Measurements from ENCODE around the gene MAJIN. TPM values are rescaled to one million over a fixed set of nuclear protein-coding genes. Genes with fewer than 3 reads are reported as not detected.
A peak's percentile ranks its signal among the peaks of the same experiment; 100 is the strongest.

The MAJIN gene
- total RNA-seq, 1 donor from 2014 or later: not detected

GRCh38 chr11:64914123-64914522 lies 57.8 kb downstream of the MAJIN start:
- no peak for DNase-seq (ENCODE audit: low spot score)

- DNase-seq (ENCODE audit: low spot score): no peak
Observed at GRCh38 chr11:64913171-64913727, 58.7 kb downstream of the MAJIN start.

- DNase-seq (ENCODE audit: low spot score): no peak
Observed at GRCh38 chr11:64911689-64912088, 60.2 kb downstream of the MAJIN start.

DNA sequence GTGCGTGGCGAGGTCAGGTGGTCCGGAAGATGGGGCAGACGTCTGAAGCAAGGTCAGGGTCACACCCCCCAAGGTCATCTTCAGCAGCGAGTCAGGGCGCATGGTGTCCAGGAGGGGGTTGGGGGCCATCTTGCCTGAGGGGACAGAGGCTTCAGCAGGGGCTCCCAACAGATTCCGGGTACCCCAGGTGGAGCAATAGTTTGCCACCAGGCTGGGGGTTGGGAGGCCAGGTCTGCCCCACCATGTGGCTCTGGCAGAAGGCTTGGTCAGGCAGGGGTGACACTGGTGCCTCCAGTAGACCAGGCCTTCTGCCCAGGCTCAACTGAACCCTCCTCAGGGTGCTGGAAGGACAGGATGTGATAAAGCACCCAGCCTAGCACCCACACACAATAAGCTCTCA lies 60.8 kb downstream of the MAJIN start:
- DNase-seq (ENCODE audit: low spot score): no peak

- no peak for DNase-seq (ENCODE audit: low spot score)
Observed at GRCh38 chr11:64910451-64911093, 61.3 kb downstream of the MAJIN start.

GRCh38 chr11:64909653-64910343 lies 62.1 kb downstream of the MAJIN start:
- no peak for DNase-seq (ENCODE audit: low spot score)

DNA sequence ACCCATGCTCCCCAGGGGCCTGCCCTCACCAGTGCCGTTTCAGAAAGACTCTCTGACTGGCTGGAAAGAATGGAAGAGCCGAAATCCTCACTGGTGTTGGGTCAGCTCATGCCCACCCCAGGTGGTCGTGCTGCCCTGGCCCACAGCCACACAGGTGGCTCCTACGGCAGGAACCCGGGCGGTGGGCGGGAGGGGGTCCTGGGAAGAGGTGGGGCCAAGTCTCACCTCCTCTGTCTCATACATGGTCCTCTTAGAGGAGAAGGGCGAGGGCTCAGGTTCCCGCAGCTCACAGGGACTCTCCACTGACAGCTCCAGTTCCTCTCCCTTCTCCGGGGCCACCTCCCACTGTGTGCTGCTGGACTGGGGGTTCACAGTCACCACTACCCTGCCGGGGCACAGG lies 63.1 kb downstream of the MAJIN start:
- no peak for DNase-seq (ENCODE audit: low spot score)

GRCh38 chr11:64906314-64906635 lies 65.6 kb downstream of the MAJIN start:
- DNase-seq (ENCODE audit: low spot score): no peak

DNA sequence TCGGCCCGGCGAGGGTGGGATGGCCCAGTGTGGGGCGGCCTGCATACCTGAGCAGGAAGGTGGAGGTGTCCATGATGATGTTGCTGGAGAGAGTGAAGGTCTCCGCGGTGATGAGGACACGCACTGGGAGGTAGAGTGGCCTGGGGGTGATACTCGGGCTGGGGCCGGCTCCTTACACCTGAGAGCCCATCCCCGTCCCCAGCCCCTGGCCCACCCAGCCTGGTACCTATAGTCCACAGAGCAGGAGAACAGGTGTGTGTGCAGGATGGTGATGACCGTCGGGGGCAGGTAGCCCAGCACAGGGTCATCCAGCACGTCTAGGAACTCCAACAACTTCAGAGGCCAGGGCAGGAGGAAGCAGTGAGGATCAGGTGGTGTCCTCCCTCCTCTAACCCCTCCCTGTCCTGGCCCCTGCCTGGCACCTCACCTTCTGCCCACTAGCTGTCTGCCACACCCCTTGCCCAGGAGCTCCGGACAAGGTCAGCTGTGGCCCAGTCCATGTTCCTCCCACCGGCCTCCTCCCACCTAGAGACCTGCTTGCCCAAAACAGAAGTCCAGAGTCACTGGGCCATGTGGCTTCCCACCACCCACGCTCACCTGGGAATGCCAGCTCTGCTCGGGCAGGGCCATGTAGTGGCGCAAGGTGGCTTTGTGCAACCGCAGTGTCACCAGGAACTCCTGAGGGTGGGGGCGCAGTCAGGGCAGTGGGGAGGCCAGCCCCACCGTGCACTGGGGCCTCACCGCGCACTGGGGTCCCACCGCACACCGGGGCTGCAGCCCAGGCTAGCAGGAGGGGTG lies 66.2 kb downstream of the MAJIN start:
- DNase-seq (ENCODE audit: low spot score): no peak

DNA sequence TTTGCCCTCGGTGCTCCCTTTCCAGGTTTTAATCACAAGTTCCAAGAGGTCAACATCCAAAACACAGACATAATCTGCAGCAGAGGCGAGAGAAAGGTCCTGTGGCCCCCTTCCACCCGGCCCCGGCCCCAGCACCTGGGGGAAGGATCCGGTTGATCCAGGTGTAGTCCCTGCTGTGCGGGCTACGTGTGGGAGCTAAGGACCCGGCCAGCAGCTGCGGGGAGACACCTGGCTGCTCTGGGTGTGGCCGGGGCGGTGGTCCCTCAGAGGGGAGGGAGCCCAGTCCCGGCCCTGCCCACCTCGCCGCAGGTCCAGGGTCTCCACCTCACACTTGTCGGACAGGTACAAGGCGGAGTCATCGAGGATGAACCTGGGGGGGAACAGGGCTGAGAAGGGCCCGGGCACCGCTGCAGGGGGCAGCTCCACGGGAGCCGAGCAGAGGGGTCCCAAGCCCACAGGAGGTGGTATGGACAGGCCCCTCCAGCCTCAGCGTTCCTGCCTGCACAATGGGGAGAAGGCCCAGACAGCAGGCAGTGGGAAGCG lies 68.5 kb downstream of the MAJIN start:
- no peak for DNase-seq (ENCODE audit: low spot score)

GRCh38 chr11:64902102-64902900 lies 69.6 kb downstream of the MAJIN start:
- DNase-seq (ENCODE audit: low spot score): no peak

- no peak for DNase-seq (ENCODE audit: low spot score)
Observed at GRCh38 chr11:64900774-64901173, 71.1 kb downstream of the MAJIN start.

DNA sequence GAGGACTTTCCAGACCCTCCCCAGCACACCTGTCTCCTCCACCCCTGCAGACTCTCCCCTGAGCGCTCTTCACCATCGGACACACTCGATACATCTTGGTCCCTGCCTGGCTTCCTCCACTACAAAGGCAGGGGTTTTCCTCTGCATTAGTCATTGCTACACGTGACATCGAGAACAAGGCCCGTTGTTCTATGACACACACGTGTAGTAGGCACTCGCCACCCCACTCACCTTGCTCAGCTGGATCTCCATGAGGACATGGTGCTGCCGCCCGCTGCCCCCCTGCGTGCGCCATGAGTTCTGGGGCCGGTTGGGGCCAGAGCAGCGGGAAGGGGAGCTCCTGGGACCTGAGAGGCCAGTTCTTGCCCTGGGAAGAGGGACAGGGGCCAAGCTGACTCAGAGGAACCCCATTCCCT lies 71.6 kb downstream of the MAJIN start:
- DNase-seq (ENCODE audit: low spot score): no peak

GRCh38 chr11:64898541-64898940 lies 73.4 kb downstream of the MAJIN start:
- DNase-seq (ENCODE audit: low spot score): no peak

DNA sequence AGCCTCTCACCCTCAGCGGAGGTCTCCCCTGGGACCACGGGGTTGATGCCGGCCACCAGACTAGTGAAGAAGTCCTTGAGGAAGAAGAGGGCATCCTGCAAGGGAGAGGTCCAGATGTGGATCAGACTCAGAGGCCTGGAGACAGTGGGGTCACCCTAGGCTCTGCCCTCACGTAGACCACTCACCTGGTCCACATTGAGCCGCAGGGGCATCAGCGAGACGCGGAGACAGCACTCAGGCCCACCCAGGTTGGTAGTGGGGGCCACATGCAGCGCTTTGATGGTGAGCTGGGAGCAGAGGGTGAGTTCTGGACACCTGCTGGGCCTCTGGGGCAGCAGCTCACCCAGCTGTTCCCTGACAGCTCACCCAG lies 73.8 kb downstream of the MAJIN start:
- DNase-seq (ENCODE audit: low spot score): no peak

DNA sequence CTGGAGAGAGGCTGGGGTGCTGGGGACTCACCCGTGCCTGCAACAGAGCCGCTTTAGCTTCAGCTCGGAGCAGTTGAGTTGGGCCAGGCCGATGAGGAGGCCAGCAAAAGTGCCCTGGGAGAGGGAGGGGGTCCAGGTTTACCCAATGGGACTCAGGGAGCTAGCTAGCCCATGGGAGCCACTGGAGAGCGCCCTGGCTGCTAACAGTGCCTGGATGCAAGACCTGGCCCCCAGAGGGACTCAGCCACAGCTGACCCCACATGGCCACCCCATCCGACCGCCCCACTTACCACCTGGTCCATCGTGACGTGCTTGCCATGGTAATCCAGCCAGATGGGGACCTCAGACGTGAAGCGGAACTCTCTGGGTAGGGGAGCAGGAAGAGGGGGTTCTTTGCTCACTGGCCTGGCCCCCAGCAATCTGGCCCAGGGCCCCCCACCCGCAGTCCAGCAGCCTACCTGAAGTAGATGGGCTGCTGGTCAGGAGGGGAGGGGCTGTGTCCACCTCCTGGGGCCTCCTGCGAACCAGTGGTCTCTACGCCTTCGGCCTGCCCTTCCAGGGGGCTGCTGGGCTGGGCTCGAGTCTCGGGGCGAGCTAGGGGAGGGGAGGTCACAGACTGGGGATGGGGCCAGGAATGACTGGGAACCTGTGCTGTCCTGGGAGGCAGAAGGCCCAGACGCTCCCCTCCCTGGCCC lies 74.4 kb downstream of the MAJIN start:
- DNase-seq (ENCODE audit: low spot score): no peak

GRCh38 chr11:64896448-64897022 lies 75.4 kb downstream of the MAJIN start:
- no peak for DNase-seq (ENCODE audit: low spot score)

- no peak for DNase-seq (ENCODE audit: low spot score)
Observed at GRCh38 chr11:64894812-64895452, 77.0 kb downstream of the MAJIN start.

DNA sequence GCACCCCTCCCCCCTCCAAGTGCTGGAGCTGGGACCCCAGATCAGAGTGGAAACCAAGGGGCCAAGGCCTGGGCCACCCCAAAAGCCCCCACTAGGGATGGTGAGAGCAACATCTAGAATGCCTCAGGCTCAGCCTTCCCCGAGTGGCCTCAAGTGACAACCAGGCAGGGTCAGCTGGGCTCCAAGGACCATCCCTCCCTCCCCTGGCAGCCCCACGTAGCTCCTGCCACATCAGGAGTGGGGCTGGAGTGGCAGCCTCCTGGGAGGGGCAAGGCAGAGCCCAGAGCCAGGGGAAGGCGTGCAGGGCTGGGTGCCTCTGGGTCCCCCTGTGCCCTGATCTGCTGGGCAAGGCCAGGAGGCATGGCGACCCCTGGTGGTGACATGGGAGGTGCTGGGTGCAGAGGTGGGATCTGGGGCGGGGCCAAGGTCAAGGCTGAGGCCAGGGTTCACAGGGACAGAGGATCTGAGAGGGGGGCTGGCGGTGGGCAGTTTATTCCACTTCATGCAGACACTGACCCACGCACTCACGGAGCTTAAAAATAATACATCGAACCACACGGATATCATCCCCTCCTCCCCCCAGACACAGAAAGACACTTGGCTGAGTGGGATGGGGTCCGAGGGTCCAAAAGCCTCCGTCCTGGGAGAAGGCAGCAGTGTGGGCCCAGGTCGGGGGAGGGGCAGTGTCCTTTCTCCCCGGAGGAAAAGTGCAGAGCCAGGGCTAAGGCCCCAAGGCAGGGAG lies 77.7 kb downstream of the MAJIN start:
- peak; percentile 96 for DNase-seq (ENCODE audit: low spot score)
